Measurements from ENCODE around the gene PPARD. TPM values are rescaled to one million over a fixed set of nuclear protein-coding genes. Genes with fewer than 3 reads are reported as not detected.

Gene PPARD
- total and polyA plus RNA-seq, 2 experiments from 2014 or later, result 17.1 to 34.0 TPM

DNA sequence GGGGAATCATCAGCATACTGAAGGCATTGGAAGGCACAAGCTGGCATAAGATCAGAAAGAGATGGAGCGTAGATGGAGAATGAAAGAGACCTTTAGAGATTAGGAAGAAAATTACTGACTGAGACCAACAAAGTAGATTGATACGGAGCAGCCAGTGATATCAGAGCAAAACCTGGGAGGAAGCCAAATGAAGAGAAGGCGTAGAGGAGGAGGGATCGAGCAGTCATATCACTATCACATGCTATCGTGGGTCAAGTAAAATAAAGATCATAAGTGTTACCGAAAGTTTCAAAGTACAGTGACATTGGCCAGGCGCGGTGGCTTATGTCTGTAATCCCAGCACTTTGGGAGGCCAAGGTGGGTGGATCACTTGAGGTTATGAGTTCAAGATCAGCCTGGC lies 56.2 kb downstream of the PPARD start:
- no peak for DNase-seq (ENCODE audit: low read depth in 1 of 2, low spot score in 1 of 2)
- Histone ChIP-seq H3K27me3 (no peaks in the 10 kb centered on the region), H3K9me3 (ENCODE audit: low read depth) (no peaks in the 10 kb centered on the region), H3K36me3 (no peaks in the 10 kb centered on the region), H3K4me1 (ENCODE audit: low read depth) (peaks cover 29% of the 10 kb centered on the region), H3K4me3 (no peak overlapping the region), H3K27ac (no peak overlapping the region)
- no peak for TF ChIP-seq CTCF (IDR thresholded peaks at IDR 0.05; ENCODE audit: low read depth, low read length)

DNA sequence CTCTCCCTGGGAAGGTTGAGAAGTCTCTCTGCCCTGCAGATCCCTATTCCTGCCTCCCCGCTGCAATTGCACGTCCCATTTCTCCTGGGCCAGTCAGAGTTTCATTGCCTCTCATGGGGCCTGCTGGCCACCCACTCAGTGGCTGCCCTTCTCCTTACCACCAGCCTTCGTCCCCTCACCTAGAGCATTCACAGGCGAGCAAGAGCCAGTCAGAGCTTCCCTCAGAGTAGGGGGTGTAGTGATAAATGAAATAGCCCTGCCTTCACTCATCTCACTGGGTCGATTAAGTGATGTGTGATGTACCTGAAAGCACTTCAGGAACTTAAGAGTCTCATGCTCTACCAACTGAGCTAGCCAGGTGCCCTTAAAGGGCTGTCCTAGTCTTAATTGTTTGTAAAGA lies 57.8 kb downstream of the PPARD start:
- DNase-seq (ENCODE audit: low read depth in 1 of 2, low spot score in 1 of 2), result no peak
- no peaks in the 10 kb centered on the region for H3K36me3 ChIP-seq
- no peak overlapping the region for H3K4me3 ChIP-seq
- H3K4me1 ChIP-seq (ENCODE audit: low read depth), result peaks cover 20% of the 10 kb centered on the region
- no peaks in the 10 kb centered on the region for H3K27me3 ChIP-seq
- H3K9me3 ChIP-seq (ENCODE audit: low read depth), result no peaks in the 10 kb centered on the region
- no peak overlapping the region for H3K27ac ChIP-seq
- no peak for TF ChIP-seq CTCF (IDR thresholded peaks at IDR 0.05; ENCODE audit: low read depth, low read length)

- Histone ChIP-seq H3K4me1 (ENCODE audit: low read depth) (peaks cover 20% of the 10 kb centered on the region), H3K36me3 (no peaks in the 10 kb centered on the region), H3K27me3 (no peaks in the 10 kb centered on the region), H3K4me3 (no peak overlapping the region), H3K27ac (no peak overlapping the region), H3K9me3 (ENCODE audit: low read depth) (no peaks in the 10 kb centered on the region)
- no peak for DNase-seq (ENCODE audit: low read depth in 1 of 2, low spot score in 1 of 2)
- no peak for TF ChIP-seq CTCF (IDR thresholded peaks at IDR 0.05; ENCODE audit: low read depth, low read length)
Observed at GRCh38 chr6:35400901-35401311, 58.5 kb downstream of the PPARD start.

DNA sequence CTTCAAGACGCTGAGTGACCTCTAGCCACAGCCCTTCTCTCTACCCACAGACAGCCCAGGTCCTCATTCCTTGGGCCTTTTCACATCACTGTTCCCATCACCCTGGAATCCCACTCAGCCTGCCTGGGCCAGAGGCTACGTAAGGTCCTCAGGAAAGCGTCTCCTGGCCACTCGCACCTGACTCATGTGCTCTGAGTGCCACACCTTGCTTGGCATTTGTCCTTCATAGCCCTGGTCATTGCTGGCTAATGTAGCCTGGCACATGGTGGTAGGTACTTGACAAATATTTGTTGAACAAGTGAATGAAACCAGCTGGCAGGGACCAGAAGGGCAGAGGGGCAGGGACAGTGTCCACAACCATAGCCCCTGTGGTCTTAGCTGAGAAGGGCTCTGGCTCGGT lies 59.2 kb downstream of the PPARD start:
- no peak overlapping the region for H3K4me3 ChIP-seq
- H3K27me3 ChIP-seq, result no peaks in the 10 kb centered on the region
- H3K9me3 ChIP-seq (ENCODE audit: low read depth), result no peaks in the 10 kb centered on the region
- DNase-seq (ENCODE audit: low read depth in 1 of 2, low spot score in 1 of 2), result no peak
- H3K27ac ChIP-seq, result no peak overlapping the region
- no peaks in the 10 kb centered on the region for H3K36me3 ChIP-seq
- TF ChIP-seq CTCF (IDR thresholded peaks at IDR 0.05; ENCODE audit: low read depth, low read length), result no peak
- peaks cover 19% of the 10 kb centered on the region for H3K4me1 ChIP-seq (ENCODE audit: low read depth)

DNA sequence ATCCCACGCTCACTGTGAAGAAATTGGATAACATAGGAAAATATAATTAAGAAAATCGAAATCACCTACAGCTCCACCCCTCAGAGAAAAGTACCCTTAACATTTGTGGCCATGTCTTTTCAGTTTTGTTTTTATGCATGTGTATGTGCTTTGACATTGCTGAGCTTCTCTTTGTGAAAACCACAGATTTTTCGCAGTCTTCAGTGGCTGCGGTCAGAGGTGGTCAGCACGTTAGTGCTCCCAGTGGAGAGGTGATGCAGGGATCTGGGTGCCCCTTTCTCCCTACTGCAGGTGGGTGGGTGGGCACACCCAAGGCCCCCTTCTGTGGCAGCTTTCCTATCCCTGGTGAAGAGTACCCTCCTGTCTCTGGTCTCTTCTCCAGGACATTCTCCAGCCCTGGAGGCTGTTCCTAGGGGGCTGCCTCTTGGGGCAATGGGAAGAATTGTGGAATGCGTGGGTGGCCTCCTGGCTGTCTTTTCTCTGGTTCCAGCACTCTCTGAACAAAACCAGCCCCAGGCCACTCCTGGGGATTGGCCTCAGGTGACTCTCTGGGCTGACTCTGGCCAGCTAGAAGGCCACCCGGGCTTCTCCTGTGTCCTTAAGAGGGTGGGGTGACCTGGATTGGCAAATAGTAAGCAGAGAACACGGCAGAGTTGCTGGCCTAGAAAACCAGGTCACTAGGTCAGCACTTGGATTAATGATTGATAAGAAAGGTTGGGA lies 59.9 kb downstream of the PPARD start:
- Histone ChIP-seq H3K9me3 (ENCODE audit: low read depth) (no peaks in the 10 kb centered on the region), H3K27me3 (no peaks in the 10 kb centered on the region), H3K36me3 (no peaks in the 10 kb centered on the region), H3K4me1 (ENCODE audit: low read depth) (peaks cover 12% of the 10 kb centered on the region), H3K4me3 (no peak overlapping the region), H3K27ac (no peak overlapping the region)
- no peak for TF ChIP-seq CTCF (IDR thresholded peaks at IDR 0.05; ENCODE audit: low read depth, low read length)
- no peak for DNase-seq (ENCODE audit: low read depth in 1 of 2, low spot score in 1 of 2)

Measured in cardiac muscle cell (in vitro differentiated cells and primary cell).